Retina (tissue), 1 donor: Measurements from ENCODE around the gene DDC.

Source experiments
- DNase-seq: peaks from one replicate; pipeline ENCODE4 v3.0.0-alpha.2; 2016

Gene DDC

DNA sequence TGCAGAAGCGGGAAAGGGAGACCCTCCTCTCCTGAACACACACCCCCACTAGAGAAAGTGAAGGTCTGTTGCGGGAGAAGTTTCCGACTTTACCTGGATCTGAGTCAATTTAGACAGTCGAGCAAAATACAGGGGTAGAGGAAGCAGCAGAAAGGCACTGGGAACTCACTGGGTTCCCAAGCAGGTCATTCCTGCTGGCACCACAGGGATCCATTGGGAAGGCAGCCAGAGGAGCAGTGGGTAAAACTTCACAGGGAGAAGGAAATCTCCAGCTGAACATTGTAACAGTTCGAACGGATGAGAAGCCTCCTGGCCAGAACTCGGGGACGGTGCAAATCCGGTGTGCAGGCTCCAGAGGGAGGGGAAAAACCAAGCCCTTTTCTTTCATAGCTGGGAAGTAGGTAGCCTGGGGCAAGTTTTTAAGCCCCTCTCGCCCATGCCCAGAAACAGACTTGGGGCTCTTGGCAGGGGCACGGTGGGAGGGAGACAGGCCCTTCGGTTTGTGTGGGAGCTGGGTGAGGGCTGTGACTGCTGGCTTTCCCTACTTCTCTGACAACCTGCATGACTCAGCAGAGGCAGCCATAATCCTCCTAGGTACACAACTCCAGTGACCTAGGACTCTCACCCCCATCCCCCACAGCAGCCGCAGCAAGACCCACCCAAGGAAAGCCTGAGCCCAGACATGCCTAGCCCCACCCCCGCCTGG lies 51.9 kb downstream of the DDC start:
- no peak for DNase-seq

- no peak for DNase-seq
Observed at GRCh38 chr7:50512384-50512783, 52.8 kb downstream of the DDC start.

DNA sequence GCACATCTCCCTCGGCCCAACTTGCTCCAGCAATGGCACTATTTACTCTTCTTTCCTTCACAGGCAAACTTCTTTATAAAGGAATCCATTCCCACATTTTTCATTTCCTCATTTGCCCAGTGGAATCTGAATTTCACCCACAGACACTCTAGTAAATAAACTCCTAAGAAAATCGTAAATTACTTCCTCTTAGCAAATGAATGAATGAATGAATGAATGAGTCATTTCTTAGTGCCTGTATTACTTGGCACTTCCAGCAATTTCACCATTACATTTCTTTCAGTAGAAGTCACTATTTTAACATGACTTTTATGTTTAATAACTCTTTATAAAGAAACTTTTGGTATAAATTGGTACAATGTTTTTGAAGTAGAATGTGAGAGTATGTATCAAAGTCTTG lies 55.7 kb downstream of the DDC start:
- no peak for DNase-seq

DNA sequence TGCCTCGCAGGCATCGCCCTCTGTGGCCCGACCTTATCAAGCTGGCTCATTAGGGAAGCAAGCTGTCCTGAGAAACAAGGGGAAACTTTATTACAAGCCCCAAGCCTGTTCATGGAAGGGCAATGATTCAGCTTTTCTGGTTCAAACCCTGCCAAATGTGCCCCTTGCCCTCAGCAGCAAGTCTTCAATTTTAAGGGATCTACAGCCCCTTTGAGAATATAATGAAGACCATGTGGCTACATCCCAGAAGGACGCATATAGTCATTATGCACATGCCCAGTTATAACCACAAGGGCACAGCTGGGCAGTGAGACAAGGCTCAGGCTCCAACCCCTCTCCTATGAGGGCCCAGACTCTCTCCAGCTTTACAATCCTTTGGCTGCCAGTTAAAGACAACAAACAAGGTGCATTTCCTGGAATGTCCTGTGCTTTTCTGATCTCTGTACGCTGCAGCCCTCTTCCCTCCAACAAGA lies 56.7 kb downstream of the DDC start:
- no peak for DNase-seq

GRCh38 chr7:50507898-50508470 lies 57.2 kb downstream of the DDC start:
- DNase-seq: peak; percentile 55

DNA sequence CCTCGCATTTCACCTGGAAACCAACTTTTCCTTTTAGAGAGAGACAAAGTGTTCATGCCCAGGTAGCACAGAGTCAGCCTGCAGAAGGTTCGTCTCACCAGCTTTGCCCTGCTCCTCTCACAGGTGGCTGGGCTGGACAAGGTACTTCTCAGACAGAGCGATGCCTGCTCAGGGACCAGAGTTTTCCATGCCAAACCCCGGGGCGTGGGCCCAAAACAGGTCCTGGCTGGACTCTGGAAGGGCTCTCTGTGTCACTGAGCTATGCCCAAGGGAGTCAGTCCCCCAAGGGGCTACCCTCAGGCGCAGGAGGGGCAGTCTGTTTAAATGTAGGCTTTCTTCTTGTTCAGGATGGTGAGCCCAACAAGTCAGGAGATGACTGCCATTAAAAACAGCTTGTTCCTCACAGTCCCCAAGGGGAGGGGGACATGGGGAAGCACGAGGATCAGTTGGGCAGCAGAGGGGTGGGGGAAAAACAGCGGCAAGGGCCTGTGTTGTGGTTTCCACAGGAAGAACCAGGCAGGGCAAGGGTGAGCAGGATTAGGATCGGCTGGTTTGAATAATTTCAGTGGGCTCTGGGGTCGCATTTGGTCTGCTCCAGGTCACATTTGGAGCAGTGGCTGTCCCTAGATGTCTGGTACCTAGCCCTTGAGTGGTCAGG lies 59.5 kb downstream of the DDC start:
- DNase-seq: no peak

GRCh38 chr7:50504646-50505546 lies 60.3 kb downstream of the DDC start:
- no peak for DNase-seq

GRCh38 chr7:50502947-50503346 lies 62.3 kb downstream of the DDC start:
- no peak for DNase-seq

- no peak for DNase-seq
Observed at GRCh38 chr7:50502001-50502684, 63.1 kb downstream of the DDC start.

GRCh38 chr7:50499092-50499491 lies 66.1 kb downstream of the DDC start:
- DNase-seq: no peak

- no peak for DNase-seq
Observed at GRCh38 chr7:50497968-50498367, 67.2 kb downstream of the DDC start.

DNA sequence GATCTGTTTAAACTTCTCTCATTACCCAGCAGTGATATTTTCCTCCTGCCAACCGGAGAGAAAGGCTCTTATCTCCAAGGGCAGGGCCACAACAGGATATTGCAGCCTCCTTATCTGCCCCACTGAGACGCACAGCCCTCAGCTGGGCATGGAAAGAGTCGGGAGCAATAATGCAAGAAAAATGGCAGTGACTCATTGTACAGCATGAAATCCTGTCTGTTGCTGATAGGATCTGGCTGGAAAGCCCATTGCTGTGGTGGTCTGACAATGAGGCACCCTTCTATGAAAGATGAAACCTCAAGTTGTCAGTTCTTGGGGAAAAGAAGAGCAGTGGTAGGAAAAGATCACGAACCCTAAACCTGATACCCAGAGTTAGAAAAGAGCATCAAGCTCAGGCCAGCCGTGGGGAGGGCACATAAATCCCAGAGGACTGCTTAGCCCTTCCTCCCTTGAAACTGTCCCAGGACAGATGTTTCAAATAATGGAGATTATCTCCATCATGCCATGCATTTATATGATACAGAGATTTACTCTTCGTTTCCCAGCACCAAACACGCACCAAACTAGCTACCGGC lies 68.0 kb downstream of the DDC start:
- no peak for DNase-seq

DNA sequence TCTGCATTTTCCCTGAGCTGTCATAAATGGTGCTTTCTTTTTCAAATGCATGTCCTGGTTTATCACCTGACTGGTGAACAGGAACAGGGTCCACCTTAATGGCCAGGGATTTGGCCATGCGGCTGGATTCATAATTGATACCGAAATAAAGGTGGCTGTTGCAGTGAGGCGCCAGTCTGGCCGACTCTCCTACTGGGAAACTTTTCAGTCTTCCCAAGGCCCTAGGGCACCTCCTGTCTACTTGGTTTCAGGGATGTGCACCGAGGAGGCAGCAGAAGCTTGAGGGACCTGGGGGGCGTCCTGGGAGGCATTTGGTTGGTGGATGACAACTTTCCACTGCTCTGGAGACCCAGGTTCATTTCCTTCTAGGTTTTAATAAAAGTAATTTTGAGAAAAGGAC lies 68.6 kb downstream of the DDC start:
- no peak for DNase-seq

DNA sequence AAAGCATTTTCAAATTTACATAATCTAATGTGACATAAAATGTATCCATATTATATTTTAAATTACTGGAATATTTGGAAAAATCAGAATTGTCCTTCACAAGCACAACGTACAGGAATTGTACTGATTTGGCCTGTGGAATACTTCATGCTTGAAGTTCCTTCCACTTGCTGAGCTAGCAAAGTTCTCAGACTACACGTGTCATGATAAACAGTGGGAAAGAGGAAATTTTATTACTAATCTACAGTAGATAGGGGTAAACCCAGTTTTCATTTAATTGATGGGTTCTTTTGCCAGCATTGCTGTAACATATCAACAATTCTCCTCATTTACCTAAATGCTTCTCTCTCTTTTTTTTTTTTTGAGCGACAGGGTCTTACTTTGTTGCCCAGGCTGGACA lies 69.5 kb downstream of the DDC start:
- DNase-seq: no peak

GRCh38 chr7:50492770-50493519 lies 72.3 kb downstream of the DDC start:
- no peak for DNase-seq

DNA sequence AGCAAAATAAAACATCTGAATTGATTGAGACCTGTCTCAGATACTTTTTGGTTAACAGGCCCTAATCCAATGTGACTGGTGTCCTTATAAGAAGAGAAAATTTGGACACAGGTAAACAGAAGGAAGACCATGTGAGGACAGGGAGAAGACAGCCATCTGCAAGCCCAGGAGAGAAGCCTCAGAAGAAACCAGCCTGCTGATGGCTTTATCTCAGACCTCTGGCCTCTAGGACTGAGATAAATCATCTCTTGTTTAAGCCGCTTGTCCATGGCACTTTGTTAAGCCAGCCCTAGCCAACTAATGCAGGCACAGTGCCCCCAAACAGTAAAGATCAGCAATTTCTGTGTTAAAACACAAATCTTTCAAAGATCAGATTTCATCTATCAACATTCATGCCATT lies 73.3 kb downstream of the DDC start:
- no peak for DNase-seq

GRCh38 chr7:50491209-50491608 lies 74.0 kb downstream of the DDC start:
- DNase-seq: no peak

GRCh38 chr7:50488379-50488778 lies 76.8 kb downstream of the DDC start:
- DNase-seq: no peak

DNA sequence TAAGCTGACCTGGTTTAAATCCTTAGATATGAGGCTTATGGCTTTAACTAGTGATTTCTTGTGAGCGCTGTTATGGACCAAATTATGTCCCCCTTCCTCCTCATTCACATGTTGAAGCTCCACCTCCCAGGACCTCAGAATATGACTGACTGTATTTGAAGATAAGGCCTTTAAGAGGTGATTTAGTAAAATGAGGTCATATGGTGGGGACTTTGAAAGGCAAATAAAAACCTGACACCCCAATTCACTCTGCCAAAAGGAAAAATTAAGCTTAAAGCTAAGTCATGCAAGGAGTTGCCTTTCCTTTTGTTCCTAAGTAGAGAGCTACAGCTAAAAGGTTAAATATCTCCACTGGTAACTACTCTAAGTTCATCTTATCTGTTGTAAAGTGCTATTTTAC lies 78.7 kb downstream of the DDC start:
- no peak for DNase-seq

DNA sequence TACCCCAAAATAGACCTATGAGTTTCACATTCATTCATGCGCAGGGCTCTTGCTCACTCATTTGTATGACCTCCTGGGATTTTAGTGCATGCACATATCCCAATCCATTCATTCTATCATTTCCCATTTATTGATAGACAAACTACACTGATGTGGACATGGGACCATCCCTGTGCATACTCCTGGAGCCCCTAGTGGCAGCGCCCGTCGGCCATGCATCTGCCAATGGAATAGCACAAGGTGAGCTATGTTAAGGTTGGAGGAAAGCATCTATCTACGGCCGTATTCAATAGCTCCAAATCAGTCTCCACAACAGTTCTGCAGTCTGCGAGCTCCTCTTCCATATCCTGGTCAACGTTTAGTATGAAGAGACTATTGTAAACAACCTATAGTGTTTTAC lies 83.3 kb downstream of the DDC start:
- no peak for DNase-seq

DNA sequence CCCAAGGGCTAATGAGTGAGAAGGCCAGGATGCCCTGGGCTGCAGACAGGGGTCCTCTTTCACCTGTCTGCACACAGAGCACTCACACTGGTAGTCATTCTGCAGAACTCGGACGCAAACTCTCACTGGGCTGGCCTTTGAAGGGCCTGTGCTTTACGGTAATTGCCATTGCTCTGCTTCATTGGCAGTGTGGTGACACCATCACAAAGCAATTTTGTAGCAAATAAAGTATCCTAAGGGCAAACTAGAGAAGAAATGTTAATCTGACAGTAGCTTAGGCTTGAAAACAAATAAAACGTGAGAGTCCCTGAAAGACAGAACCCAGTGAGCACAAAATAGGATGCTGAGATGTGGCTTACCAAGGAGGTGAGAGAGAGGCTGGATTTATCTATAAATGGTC lies 84.4 kb downstream of the DDC start:
- no peak for DNase-seq
